GM19099 (cell line): ENCODE data around the gene APOBEC3G.

ENCODE experiments used
- POLR2A ChIP-seq: IDR thresholded peaks from 3 replicates; pipeline ENCODE4 v1.6.1; 2011; ENCODE audit warnings: low read depth; ENCODE audit not compliant: insufficient read length; ENCODE audit errors: extremely low read depth

The APOBEC3G gene

DNA sequence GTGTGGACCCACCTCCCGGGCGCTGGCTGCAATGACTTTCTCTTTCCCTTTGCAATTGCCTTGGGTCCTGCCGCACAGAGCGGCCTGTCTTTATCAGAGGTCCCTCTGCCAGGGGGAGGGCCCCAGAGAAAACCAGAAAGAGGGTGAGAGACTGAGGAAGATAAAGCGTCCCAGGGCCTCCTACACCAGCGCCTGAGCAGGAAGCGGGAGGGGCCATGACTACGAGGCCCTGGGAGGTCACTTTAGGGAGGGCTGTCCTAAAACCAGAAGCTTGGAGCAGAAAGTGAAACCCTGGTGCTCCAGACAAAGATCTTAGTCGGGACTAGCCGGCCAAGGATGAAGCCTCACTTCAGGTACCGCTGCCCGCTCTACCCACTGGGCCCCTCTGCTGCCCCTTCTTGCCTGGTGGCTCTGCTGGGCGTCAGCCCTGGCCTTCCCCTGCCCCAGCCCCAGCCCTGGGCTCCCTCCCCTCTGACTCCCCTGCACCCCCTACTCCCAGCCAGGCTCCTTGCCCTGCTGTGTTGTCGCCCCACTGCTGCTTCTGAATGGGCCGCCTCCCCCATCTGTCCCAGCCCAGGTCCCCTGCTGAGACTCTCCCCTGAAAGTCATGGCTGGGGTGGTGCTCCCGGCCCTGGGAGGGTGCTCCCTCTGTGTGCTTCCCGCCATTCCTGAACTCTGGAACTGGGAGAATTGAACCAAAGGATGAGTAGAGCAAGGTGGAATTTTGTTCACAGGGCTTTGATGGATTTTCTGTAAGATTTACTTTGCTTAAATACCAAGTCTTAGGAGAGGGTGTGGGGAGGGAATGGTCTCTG is at the start of gene APOBEC3G:
Gene APOBEC3G, plus strand, starts transcription at position 250 of the 815 bp plus-strand sequence. Its CDS starts 87 bp downstream, at position 337.
- TF ChIP-seq POLR2A = peak; percentile 50

DNA sequence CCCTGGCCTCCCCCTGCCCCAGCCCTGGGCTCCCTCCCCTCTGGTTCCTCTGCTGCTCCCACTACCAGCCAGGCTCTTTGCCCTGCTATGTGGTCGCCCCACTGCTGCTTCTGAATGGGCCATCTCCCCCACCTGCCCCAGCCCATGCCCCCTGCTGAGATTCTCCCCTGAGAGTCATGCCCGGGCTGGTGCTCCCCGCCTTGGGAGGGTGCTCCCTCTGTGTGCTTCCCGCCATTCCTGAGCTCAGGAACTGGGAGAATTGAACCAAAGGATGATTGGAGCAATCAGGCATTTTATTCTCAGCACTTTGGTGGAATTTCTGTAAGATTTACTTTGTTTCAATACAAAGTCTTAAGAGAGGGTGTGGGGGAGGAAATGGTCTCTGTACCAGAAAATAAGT is 49.4 kb upstream of the APOBEC3G start:
- no peak for TF ChIP-seq POLR2A

DNA sequence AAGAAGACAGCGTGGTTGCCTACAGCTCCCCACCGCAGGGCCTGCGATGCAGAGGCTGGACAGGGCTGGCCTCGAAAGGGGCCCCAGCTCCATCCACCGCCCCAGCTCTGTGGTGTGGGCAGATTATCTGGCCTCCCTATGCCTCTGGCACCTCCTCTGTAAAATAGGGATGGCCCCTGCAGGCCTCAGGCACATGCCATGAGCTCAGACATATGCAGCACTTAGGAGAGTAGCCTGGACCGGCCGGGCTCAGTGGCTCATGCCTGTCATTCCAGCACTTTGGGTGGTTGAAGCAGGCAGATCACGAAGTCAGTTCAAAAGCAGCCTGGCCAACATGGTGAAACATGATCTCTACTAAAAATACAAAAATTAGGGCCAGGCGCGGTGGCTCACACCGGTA is 48.8 kb upstream of the APOBEC3G start:
- no peak for TF ChIP-seq POLR2A

DNA sequence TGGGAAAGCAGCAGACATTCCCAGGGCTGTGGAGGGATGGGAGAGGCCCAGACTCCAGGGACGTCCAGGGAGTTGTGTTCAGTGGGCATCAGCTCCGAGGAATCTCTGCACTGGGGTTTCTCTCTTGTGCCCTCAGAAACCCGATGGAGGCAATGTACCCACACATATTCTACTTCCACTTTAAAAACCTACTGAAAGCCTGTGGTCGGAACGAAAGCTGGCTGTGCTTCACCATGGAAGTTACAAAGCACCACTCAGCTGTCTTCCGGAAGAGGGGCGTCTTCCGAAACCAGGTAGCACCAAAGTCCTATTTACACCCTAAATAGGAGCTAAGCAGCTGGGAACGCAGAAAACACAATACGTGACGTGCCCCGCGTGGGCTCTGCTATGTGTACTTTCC is 47.8 kb upstream of the APOBEC3G start:
- no peak for TF ChIP-seq POLR2A

DNA sequence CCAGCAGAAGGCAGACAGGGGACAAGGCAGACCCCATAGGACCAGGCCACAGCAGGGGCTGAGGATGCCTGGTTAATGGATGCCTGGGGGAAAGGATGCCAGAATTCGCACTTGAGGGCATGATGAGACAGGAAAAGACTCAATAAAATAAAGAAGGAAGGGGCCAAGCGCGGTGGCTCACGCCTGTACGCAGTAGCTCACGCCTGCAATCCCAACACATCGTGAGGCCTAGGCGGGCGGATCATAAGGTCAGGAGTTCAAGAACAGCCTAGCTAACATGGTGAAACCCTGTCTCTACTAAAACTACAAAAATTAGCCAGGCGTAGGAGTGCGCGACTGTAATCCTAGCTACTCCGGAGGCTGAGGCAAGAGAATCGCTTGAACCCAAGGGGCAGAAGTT is 46.4 kb upstream of the APOBEC3G start:
- no peak for TF ChIP-seq POLR2A

DNA sequence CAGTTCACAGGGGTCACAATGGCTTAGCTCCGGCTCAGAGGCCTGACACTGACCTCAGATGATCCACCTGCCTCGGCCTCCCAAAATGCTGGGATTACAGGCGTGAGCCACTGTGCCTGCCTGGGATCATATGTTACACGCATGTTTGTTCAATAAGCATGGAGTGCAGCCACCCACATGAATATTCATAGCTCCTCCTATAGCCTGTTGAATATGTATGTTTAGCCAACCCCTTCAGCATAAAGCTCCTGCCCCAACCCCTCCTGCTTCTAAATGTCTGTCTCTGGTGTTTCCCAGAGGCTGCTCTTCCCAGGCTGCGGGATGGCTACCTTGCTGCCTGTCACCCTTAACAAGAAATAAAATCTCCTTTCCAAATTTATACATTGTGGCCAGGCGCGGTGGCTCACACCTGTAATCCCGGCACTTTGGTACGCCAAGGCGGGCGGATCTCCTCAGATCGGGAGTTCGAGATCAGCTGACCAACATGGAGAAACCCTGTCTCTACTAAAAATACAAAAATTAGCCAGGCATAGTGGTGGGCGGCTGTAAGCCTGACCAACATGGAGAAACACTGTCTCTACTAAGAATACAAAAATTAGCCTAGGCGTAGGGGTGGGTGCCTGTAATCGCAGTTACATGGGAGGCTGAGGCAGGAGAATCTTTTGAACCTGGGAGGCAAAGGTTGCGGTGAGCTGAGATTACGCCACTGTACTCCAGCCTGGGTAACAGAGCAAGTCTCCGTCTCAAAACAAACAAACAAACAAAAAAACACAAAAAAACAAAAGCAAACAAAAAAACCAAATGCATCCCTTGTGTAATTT is 37.6 kb upstream of the APOBEC3G start:
- TF ChIP-seq POLR2A = no peak

DNA sequence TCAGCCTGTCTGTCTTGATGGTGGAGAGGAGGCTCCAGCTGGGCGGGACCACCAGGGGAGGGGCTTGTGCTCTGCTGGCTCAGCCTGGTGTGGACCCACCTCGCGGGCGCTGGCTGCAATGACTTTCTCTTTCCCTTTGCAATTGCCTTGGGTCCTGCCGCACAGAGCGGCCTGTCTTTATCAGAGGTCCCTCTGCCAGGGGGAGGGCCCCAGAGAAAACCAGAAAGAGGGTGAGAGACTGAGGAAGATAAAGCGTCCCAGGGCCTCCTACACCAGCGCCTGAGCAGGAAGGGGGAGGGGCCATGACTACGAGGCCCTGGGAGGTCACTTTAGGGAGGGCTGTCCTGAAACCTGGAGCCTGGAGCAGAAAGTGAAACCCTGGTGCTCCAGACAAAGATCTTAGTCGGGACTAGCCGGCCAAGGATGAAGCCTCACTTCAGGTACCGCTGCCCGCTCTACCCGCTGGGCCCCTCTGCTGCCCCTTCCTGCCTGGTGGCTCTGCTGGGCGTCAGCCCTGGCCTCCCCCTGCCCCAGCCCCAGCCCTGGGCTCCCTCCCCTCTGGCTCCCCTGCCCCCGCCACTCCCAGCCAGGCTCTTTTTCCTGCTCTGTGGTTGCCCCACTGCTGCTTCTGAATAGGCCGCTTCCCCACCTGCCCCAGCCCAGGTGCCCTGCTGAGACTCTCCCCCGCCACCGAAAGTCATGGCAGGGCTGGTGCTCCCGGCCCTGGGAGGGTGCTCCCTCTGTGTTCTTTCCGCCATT is 36.4 kb upstream of the APOBEC3G start, which contains the start of gene APOBEC3F:
Gene APOBEC3F, plus strand, starts transcription at position 327 of the 759 bp plus-strand sequence. Its CDS starts 97 bp downstream, at position 424.
- TF ChIP-seq POLR2A = peak; percentile 46

DNA sequence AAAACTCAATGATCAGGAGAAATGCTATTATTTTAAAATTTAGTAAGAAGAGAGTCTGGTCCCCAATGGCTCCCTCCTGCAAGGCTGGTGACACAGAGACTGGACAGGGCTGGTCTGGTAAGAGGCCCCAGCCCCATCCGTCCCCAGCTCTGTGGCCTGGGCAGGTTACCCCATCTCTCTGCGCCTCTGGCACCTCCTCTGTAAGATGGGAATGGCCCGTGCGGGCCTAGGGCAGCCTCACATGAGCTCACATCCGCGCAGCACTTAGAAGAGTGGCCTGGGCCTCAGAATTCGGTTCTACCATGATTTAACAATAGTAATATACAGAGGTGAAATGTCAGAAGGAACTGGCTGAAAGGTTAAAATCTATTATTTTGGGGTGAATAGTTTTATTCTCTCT is 35.2 kb upstream of the APOBEC3G start:
- no peak for TF ChIP-seq POLR2A

DNA sequence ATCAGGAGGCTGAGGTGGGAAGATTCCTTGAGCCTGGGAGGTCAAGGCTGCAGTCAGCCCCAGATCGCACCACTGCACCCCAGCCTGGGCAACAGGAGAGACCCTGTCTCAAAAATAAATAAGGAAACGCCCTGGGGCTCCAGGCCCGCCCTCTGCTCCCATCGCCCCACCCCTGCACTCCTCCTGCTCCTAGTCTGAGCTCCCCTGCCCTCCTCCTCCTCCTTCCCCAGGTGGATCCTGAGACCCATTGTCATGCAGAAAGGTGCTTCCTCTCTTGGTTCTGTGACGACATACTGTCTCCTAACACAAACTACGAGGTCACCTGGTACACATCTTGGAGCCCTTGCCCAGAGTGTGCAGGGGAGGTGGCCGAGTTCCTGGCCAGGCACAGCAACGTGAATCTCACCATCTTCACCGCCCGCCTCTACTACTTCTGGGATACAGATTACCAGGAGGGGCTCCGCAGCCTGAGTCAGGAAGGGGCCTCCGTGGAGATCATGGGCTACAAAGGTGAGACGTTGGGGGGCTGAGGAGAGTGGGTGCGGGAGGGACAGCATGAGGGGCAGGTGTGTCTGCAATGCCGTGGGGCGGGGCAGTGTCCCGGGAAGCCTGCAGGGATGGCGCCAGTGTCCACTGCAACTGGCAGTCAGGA is 25.1 kb upstream of the APOBEC3G start:
- peak; percentile 4 for TF ChIP-seq POLR2A

DNA sequence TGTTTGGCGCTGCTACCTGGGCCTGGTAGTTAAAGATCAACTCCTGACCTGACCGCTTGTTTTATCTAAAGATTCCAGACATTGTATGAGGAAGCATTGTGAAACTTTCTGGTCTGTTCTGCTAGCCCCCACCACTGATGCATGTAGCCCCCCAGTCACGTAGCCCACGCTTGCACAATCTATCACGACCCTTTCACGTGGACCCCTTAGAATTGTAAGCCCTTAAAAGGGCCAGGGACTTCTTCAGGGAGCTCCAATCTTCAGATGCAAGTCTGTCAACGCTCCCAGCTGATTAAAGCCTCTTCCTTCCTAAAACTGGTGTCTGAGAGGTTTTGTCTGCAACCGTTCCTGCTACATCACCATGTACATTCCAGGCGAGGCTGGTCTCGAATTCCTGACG is 21.4 kb upstream of the APOBEC3G start:
- TF ChIP-seq POLR2A = no peak

DNA sequence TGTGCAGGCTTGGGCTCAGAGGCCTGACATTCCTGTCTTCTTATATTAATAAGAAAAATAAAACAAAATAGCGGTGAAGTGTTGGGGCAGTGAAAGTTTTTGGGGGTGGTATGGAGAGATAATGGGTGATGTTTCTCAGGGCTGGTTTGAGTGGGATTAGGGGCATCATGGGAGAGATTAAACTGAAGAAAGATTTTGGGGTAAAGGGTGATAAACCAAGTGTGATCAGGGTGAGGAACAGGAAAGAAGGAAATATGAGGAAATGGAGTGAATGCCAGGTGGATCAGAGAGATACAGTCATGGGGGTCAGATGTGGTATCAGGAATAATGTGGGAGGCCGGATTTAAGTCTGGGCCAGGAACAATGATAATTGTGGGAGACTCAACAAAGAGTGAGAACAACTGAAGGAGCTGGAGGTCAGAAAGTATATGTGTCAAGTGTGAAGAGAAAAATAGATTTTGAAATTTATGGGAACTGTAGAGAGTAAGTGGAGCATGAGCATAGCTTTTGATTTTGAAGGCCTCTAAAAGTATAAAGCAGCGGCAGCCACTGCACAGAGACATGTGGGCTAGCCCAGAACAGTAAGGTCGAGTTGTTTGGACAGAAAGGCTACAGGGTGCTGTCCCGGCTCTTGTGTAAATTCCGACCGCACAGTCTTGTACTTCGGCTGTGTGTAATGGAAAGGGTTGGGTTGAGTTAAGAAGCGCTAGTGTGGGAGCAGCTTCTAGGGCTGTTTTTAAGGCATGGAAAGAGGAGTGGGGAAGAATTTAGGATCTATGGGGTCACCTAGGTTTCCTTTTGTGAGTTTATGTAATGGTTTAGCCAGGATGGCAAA is 10.4 kb upstream of the APOBEC3G start:
- peak; percentile 59 for TF ChIP-seq POLR2A

DNA sequence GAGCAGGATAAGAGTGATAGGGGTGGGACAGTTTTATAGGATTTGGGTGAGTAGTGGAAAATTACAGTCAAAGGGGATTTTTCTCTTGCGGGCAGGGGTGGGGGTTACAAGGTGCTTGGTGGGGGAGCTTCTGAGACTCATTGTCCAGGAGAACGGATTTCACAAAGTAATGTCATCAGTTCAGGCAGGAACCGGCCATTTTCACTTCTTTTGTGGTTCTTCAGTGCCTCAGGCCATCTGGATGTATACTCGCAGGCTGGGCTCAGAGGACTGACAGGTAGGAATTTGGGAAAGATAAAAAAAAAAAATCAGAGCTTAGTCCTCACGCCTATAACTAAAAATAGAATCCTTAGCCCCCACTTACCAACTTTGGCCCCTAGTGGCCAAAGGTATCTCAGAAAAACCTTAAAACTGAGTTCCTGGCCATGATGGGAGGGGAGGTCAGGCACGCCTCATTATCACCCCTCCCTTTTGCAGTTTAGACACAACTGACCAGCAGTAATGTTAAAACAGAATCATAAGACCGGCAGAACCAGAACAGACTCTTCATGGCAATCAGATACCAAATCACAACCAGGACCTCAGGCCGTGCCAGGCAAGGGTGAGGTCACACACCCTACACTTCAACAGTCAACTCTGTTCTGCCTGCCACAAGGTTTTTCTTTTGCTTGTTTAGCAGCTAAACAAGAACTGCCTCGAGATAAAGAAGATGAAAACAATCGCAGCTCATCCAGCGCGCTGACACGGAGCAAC is 8.9 kb upstream of the APOBEC3G start:
- TF ChIP-seq POLR2A = no peak

DNA sequence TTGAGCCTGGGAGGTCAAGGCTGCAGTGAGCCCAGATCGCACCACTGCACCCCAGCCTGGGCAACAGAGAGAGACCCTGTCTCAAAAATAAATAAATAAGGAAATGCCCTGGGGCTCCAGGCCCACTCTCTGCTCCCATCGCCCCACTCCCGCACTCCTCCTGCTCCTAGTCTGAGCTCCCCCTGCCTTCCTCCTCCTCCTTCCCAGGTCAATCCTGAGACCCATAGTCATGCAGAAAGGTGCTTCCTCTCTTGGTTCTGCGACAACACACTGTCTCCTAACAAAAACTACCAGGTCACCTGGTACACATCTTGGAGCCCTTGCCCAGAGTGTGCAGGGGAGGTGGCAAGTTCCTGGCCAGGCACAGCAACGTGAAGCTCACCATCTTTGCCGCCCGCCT is 6.9 kb upstream of the APOBEC3G start:
- no peak for TF ChIP-seq POLR2A
